ENCODE data around the gene TLR10. TPM values are rescaled to one million over a fixed set of nuclear protein-coding genes. Genes with fewer than 3 reads are reported as not detected.

TLR10 gene
- total and polyA plus RNA-seq, 11 donors: 0.18 to 0.24 TPM; not detected in 9

GRCh38 chr4:38823766-38824165 is 41.0 kb upstream of the TLR10 start:
- H3K36me3 ChIP-seq: peaks cover 0 to under 1% (median 0%) of the 10 kb centered on the region in 9 donors
- no peak overlapping the region for H3K27ac ChIP-seq
- no peak for TF ChIP-seq CTCF (IDR thresholded peaks at IDR 0.05)
- TF ChIP-seq POLR2A (IDR thresholded peaks at IDR 0.05): no peak
- no peak overlapping the region for H3K4me3 ChIP-seq
- DNase-seq: no peak
- peaks cover 0 to 3% (median 0%) of the 10 kb centered on the region in 12 donors for H3K4me1 ChIP-seq
- no peak for ATAC-seq
- intact Hi-C loops (cut with DNase I): no loop called here
- H3K27me3 ChIP-seq: no peaks in the 10 kb centered on the region
- 91 to 95% (median 93%) methylated on average over 19 to 27 of the region's 27 CpGs for WGBS, 4 donors
- H3K9me3 ChIP-seq: peaks cover 0 to 10% (median 0%) of the 10 kb centered on the region in 12 donors

GRCh38 chr4:38822748-38823303 is 40.0 kb upstream of the TLR10 start:
- Histone ChIP-seq H3K27me3 (no peaks in the 10 kb centered on the region), H3K4me1 (peaks cover 0 to 3% (median 0%) of the 10 kb centered on the region in 12 donors), H3K9me3 (peaks cover 0 to 10% (median 0%) of the 10 kb centered on the region in 12 donors), H3K4me3 (no peak overlapping the region), H3K27ac (no peak overlapping the region), H3K36me3 (no peaks in the 10 kb centered on the region)
- no peak for TF ChIP-seq CTCF (IDR thresholded peaks at IDR 0.05)
- TF ChIP-seq POLR2A (IDR thresholded peaks at IDR 0.05): no peak
- intact Hi-C loops (cut with DNase I): no loop called here
- ATAC-seq: no peak
- WGBS, 4 donors: 76 to 86% (median 80%) methylated on average over 5 of the region's 5 CpGs
- DNase-seq: no peak

- H3K27ac ChIP-seq: no peak overlapping the region
- H3K9me3 ChIP-seq: peaks cover 0 to 10% (median 0%) of the 10 kb centered on the region in 12 donors
- no peaks in the 10 kb centered on the region for H3K27me3 ChIP-seq
- no peak for DNase-seq
- TF ChIP-seq CTCF (IDR thresholded peaks at IDR 0.05) (no peak), POLR2A (IDR thresholded peaks at IDR 0.05) (no peak)
- WGBS, 4 donors: 92 to 98% (median 94%) methylated on average over 3 of the region's 3 CpGs
- H3K4me1 ChIP-seq: peaks cover 0 to 3% (median 0%) of the 10 kb centered on the region in 12 donors
- no peaks in the 10 kb centered on the region for H3K36me3 ChIP-seq
- ATAC-seq: no peak
- H3K4me3 ChIP-seq: no peak overlapping the region
- intact Hi-C loops (cut with DNase I): no loop called here
Observed at GRCh38 chr4:38821739-38822138, 38.9 kb upstream of the TLR10 start.

- Histone ChIP-seq H3K27me3 (no peaks in the 10 kb centered on the region), H3K4me3 (no peak overlapping the region), H3K36me3 (no peaks in the 10 kb centered on the region), H3K4me1 (peaks cover 0 to 6% (median 0%) of the 10 kb centered on the region in 12 donors), H3K9me3 (peaks cover 0 to 14% (median 0%) of the 10 kb centered on the region in 12 donors), H3K27ac (no peak overlapping the region)
- intact Hi-C loops (cut with DNase I): no loop called here
- DNase-seq: no peak
- WGBS, 4 donors: 82 to 91% (median 86%) methylated on average over 4 of the region's 4 CpGs
- TF ChIP-seq POLR2A (IDR thresholded peaks at IDR 0.05) (no peak), CTCF (IDR thresholded peaks at IDR 0.05) (no peak)
- no peak for ATAC-seq
Observed at GRCh38 chr4:38820329-38821061, 37.7 kb upstream of the TLR10 start.

All from heart left ventricle (tissue), 16 donors.